HCT116 (cell line): ENCODE data around the gene EXD2. TPM values are rescaled to one million over a fixed set of nuclear protein-coding genes. Genes with fewer than 3 reads are reported as not detected.

Experiments used
- ATAC-seq: fragments of 200-7000 bp; cut with Tn5 transposase; 2 replicates; pipeline ENCODE4 v1.9.1; 2020; ENCODE audit warnings: mild to moderate bottlenecking, moderate library complexity
- Bru-seq: library from RNA; stranded (reverse); fragments of 400-500 nt; gene quantifications from one replicate; lab custom pipeline; 2021; lab: Mats Ljungman, UMichigan
- BruChase-seq, 2 experiments: library from RNA; stranded (reverse); fragments of 400-500 nt; gene quantifications; one replicate each; lab custom pipeline; 2021; lab: Mats Ljungman, UMichigan
- BruUV-seq: library from RNA; stranded (reverse); fragments of 400-500 nt; replicated peaks from 2 replicates; lab custom pipeline; 2021; lab: Mats Ljungman, UMichigan
- CTCF ChIA-PET: fragments of 300-600 bp; sonication (Branson Sonifier 250); formaldehyde crosslinking; loops from one replicate; lab custom pipeline; 2021; ENCODE audit warnings: antibody characterized with exemption; lab: Charles Lee
- POLR2A ChIA-PET: fragments of 300-600, 350-600 bp; sonication (Branson Sonifier 250); formaldehyde crosslinking; loops from one replicate; lab custom pipeline; 2021; ENCODE audit warnings: antibody characterized with exemption; lab: Charles Lee
- RAD21 ChIA-PET, 2 experiments: fragments of 300-600 bp; sonication (Branson Sonifier 250); formaldehyde crosslinking; loops; one replicate each; lab custom pipeline; 2023; ENCODE audit warnings: low total read pairs in 2 of 2; ENCODE audit not compliant: uncharacterized antibody in 2 of 2, unreplicated experiment in 2 of 2, low non-redundant PET in 1 of 2; lab: Charles Lee
- DNase-seq: peaks from one replicate; pipeline ENCODE4 v3.0.0-alpha.2; 2010; ENCODE audit warnings: low read depth, low spot score
- H2AFZ ChIP-seq: fragments of 200-600 bp; shearing (Covaris generic), sonication (generic); 2 replicates; pipeline ENCODE4 v1.6.1; 2017; ENCODE audit warnings: low read depth, mixed run types, mixed read lengths, antibody characterized with exemption, low read length; ENCODE audit not compliant: poor library complexity, severe bottlenecking
- H3K27ac ChIP-seq: 2 replicates; pipeline ENCODE4 v1.5.1; 2012; ENCODE audit warnings: low read depth, low read length
- H3K27me3 ChIP-seq: fragments of 200-600 bp; sonication (generic); 2 replicates; pipeline ENCODE4 v1.6.1; 2016; ENCODE audit warnings: mixed run types, low read length, mixed read lengths; ENCODE audit not compliant: insufficient read depth
- H3K36me3 ChIP-seq, 2 experiments: fragments of 200-500 bp in 1 of 2; fragments of 200-600 bp in 1 of 2; sonication (Bioruptor generic) in 1 of 2; sonication (generic) in 1 of 2; 2 replicates each; pipeline versions ENCODE4 v1.5.1 to v1.6.1; 2014 to 2016; ENCODE audit warnings: low read length in 2 of 2, inconsistent platforms in 1 of 2, mixed read lengths in 1 of 2, mixed run types in 1 of 2; ENCODE audit not compliant: insufficient read depth in 2 of 2, control insufficient read depth in 1 of 2
- H3K4me1 ChIP-seq, 2 experiments: fragments of 200-600 bp in 1 of 2; sonication (generic) in 1 of 2; 2 replicates each; pipeline versions ENCODE4 v1.5.1 to v1.6.1; 2012 to 2017; ENCODE audit warnings: low read length in 2 of 2, inconsistent platforms in 1 of 2, mild to moderate bottlenecking in 1 of 2, mixed read lengths in 1 of 2, mixed run types in 1 of 2, moderate library complexity in 1 of 2; ENCODE audit not compliant: insufficient read depth in 2 of 2, control insufficient read depth in 1 of 2
- H3K4me2 ChIP-seq: fragments of 200-600 bp; sonication (generic); 2 replicates; pipeline ENCODE4 v1.6.1; 2017; ENCODE audit warnings: mixed run types, low read length, mixed read lengths
- H3K4me3 ChIP-seq, 2 experiments: fragments of 200-600 bp in 1 of 2; sonication (generic) in 1 of 2; replicated peaks in 1 of 2; 2 replicates each; pipeline ENCODE4 v1.5.1; 2011 to 2016; ENCODE audit warnings: low read length in 2 of 2, control low read depth in 1 of 2, low read depth in 1 of 2, mild to moderate bottlenecking in 1 of 2, mixed read lengths in 1 of 2, mixed run types in 1 of 2
- H3K79me2 ChIP-seq: fragments of 200-600 bp; sonication (generic); 2 replicates; pipeline ENCODE4 v1.6.1; 2017; ENCODE audit warnings: mild to moderate bottlenecking, mixed run types, low read length, moderate library complexity, mixed read lengths; ENCODE audit not compliant: insufficient read depth
- H3K9ac ChIP-seq: fragments of 200-600 bp; sonication (generic); 2 replicates; pipeline ENCODE4 v1.6.1; 2016; ENCODE audit warnings: low read length, mixed read lengths
- H3K9me2 ChIP-seq: fragments of 200-600 bp; sonication (generic), shearing (Covaris generic); 2 replicates; pipeline ENCODE4 v1.6.1; 2017; ENCODE audit warnings: mixed run types, mild to moderate bottlenecking, moderate library complexity; ENCODE audit not compliant: insufficient read depth
- H3K9me3 ChIP-seq, 2 experiments: fragments of 200-500 bp in 1 of 2; fragments of 200-600 bp in 1 of 2; sonication (Bioruptor generic) in 1 of 2; sonication (generic) in 1 of 2; 2 replicates each; pipeline ENCODE4 v1.6.1; 2014 to 2017; ENCODE audit warnings: low read length in 2 of 2, mixed read lengths in 2 of 2, inconsistent platforms in 1 of 2, low read depth in 1 of 2, mild to moderate bottlenecking in 1 of 2, mixed run types in 1 of 2, moderate library complexity in 1 of 2; ENCODE audit not compliant: control insufficient read depth in 1 of 2, insufficient read depth in 1 of 2
- H4K20me1 ChIP-seq: fragments of 200-600 bp; sonication (generic), shearing (Covaris generic); 2 replicates; pipeline ENCODE4 v1.6.1; 2017; ENCODE audit warnings: mixed run types, mild to moderate bottlenecking, moderate library complexity; ENCODE audit not compliant: insufficient read depth
- ATF3 ChIP-seq: IDR thresholded peaks from 2 replicates; pipeline ENCODE4 v1.6.1; 2012
- CBX3 ChIP-seq: IDR thresholded peaks from 2 replicates; pipeline ENCODE4 v1.6.1; 2012; ENCODE audit warnings: low read depth
- CEBPB ChIP-seq: IDR thresholded peaks from 2 replicates; pipeline ENCODE4 v1.6.1; 2012; ENCODE audit warnings: low read depth
- CTCF ChIP-seq, 3 experiments: fragments of 200-600 bp in 1 of 3; sonication (generic) in 1 of 3; IDR thresholded peaks in 2 of 3; conservative IDR thresholded peaks in 1 of 3; 2 replicates each; pipeline ENCODE4 v1.5.1; 2012 to 2017; ENCODE audit warnings: low read depth in 2 of 3, low read length in 2 of 3, antibody characterized with exemption in 1 of 3, borderline replicate concordance in 1 of 3, control low read depth in 1 of 3, mild to moderate bottlenecking in 1 of 3, mixed read lengths in 1 of 3, mixed run types in 1 of 3, moderate library complexity in 1 of 3; ENCODE audit not compliant: insufficient read depth in 1 of 3
- EGR1 ChIP-seq: IDR thresholded peaks from 2 replicates; pipeline ENCODE4 v1.6.1; 2012; ENCODE audit warnings: low read depth
- ELF1 ChIP-seq: IDR thresholded peaks from 2 replicates; pipeline ENCODE4 v1.6.1; 2012; ENCODE audit warnings: low read depth, borderline replicate concordance
- EZH2 ChIP-seq: fragments of 200-600 bp; sonication (generic); IDR thresholded peaks from 2 replicates; pipeline ENCODE4 v1.6.1; 2017; ENCODE audit warnings: antibody characterized with exemption, mixed run types
- EZH2phosphoT487 ChIP-seq: fragments of 200-600 bp; IDR thresholded peaks from 2 replicates; pipeline ENCODE4 v1.6.1; 2018; ENCODE audit warnings: antibody characterized with exemption, borderline replicate concordance
- JUND ChIP-seq: IDR thresholded peaks from 2 replicates; pipeline ENCODE4 v1.6.1; 2012
- MAX ChIP-seq: IDR thresholded peaks from 2 replicates; pipeline ENCODE4 v1.6.1; 2012
- POLR2AphosphoS5 ChIP-seq: IDR thresholded peaks from 2 replicates; pipeline ENCODE4 v1.6.1; 2011; ENCODE audit warnings: mild to moderate bottlenecking, low read depth, low read length, moderate library complexity
- SIN3A ChIP-seq: IDR thresholded peaks from 2 replicates; pipeline ENCODE4 v1.6.1; 2012; ENCODE audit warnings: low read depth
- SP1 ChIP-seq: IDR thresholded peaks from 2 replicates; pipeline ENCODE4 v1.6.1; 2012; ENCODE audit warnings: low read depth
- SRF ChIP-seq: IDR thresholded peaks from 2 replicates; pipeline ENCODE4 v1.6.1; 2012; ENCODE audit warnings: low read depth
- YY1 ChIP-seq: IDR thresholded peaks from 2 replicates; pipeline ENCODE4 v1.6.1; 2011; ENCODE audit warnings: low read length, low read depth, moderate library complexity, mild to moderate bottlenecking; ENCODE audit not compliant: insufficient replicate concordance; ENCODE audit errors: extremely low read depth
- ZBTB33 ChIP-seq: IDR thresholded peaks from 2 replicates; pipeline ENCODE4 v1.6.1; 2011; ENCODE audit warnings: mild to moderate bottlenecking, low read length, moderate library complexity; ENCODE audit not compliant: insufficient replicate concordance; ENCODE audit errors: extremely low read depth
- ZFX ChIP-seq: fragments of 450-650 bp; IDR thresholded peaks from 2 replicates; pipeline ENCODE4 v1.6.1; 2017
- ZNF274 ChIP-seq: fragments of 200-500 bp; sonication (Bioruptor generic); IDR thresholded peaks from 2 replicates; pipeline ENCODE4 v1.6.1; 2014; ENCODE audit warnings: mild to moderate bottlenecking, low read depth, low read length, inconsistent platforms
- intact Hi-C: fragments of 100-400 bp; cut with micrococcal nuclease; formaldehyde crosslinking; loops from 2 replicates; pipeline ENCODE4 v1.10.0; 2022
- long read RNA-seq: library from polyadenylated mRNA; unstranded; transcript quantifications from one replicate; pipeline ENCODE4 v2.0.0, GENCODE V29; 2021; ENCODE audit not compliant: unreplicated experiment
- polyA plus RNA-seq: library from polyadenylated mRNA; unstranded; fragments of >200 nt; gene quantifications from 2 replicates; pipeline ENCODE4 v1.2.1, GENCODE V29; 2012; ENCODE audit warnings: missing spikeins
- total RNA-seq: library from RNA; stranded (reverse); gene quantifications from one replicate; pipeline ENCODE4 v1.2.1, GENCODE V29; 2021; ENCODE audit not compliant: unreplicated experiment

Gene EXD2
- total RNA-seq (20.2 TPM), Bru-seq, nascent RNA (percentile 73 among the genes with signal in this experiment), BruChase-seq, experiment 1, labeled RNA remaining after a 6-hour chase (percentile 79 among the genes with signal in this experiment), BruChase-seq, experiment 2, labeled RNA remaining after a 2-hour chase (percentile 80 among the genes with signal in this experiment)
- 11.6 and 13.2 TPM in 2 replicates for polyA plus RNA-seq
- long read RNA-seq, full-length matches to known transcripts = 10 of 32 reads
- long read RNA-seq, partial matches to known transcripts = 6 of 32 reads
- long read RNA-seq, other reads (novel, unspliced or antisense) = 16 of 32 reads

- no peaks in the 10 kb centered on the region for H3K9me2 ChIP-seq
- H3K4me3 ChIP-seq = peak within 1 kb of the TSS; percentile 66 to 71
- ChIA-PET POLR2A (interaction anchor here (0.7 to 1.4 kb wide), 4 partner anchors 10 to 205 kb away, joined by 3 to 5 read pairs (median 4); no protein-coding TSS in a partner anchor), CTCF (no interaction called here), RAD21 (no interaction called here)
- no peaks in the 10 kb centered on the region for H3K36me3 ChIP-seq
- H3K9me3 ChIP-seq = no peaks in the 10 kb centered on the region
- H3K4me1 ChIP-seq = peaks cover 6 to 16% of the 10 kb centered on the region in 2 experiments; a peak in 3 of 4 replicates
- H3K4me2 ChIP-seq = peak within 1 kb of the TSS; percentile 82
- H3K79me2 ChIP-seq = peaks cover 9% of the 10 kb centered on the region; the same call in 1 of the 2 replicates
- H3K9ac ChIP-seq = peak within 1 kb of the TSS; percentile 80
- peak within 1 kb of the TSS; percentile 77 for H2AFZ ChIP-seq
- peak; percentile 97 for ATAC-seq
- no peaks in the 10 kb centered on the region for H3K27me3 ChIP-seq
- H4K20me1 ChIP-seq = no peaks in the 10 kb centered on the region
- peak; percentile 91 for DNase-seq
- no TSS peak for BruUV-seq
- intact Hi-C loops = loop anchor here (2.0 kb wide), 1 partner anchor 37 kb away; no protein-coding TSS in a partner anchor
- H3K27ac ChIP-seq = peak within 1 kb of the TSS; percentile 81
- TF ChIP-seq POLR2AphosphoS5 = peak; percentile 85
- TF ChIP-seq SP1 = peak; percentile 86
- peak; percentile 95 for TF ChIP-seq ZFX
- TF ChIP-seq EGR1 = peak; percentile 81
- peak; percentile 74 for TF ChIP-seq SRF
- TF ChIP-seq MAX = peak; percentile 86
- no peak for TF ChIP-seq EZH2
- TF ChIP-seq ATF3 = no peak
- no peak for TF ChIP-seq EZH2phosphoT487
- no peak for TF ChIP-seq ELF1
- TF ChIP-seq ZBTB33 = no peak
- no peak for TF ChIP-seq ZNF274
- no peak for TF ChIP-seq CEBPB
- no peak; the same call in 1 of the 2 replicates for TF ChIP-seq SIN3A
- TF ChIP-seq CBX3 = peak; percentile 97; the same call in 1 of the 2 replicates
- peak; percentile 100 for TF ChIP-seq YY1
- no peak for TF ChIP-seq CTCF (IDR thresholded peaks at IDR 0.05 in 2 of 3, conservative IDR thresholded peaks at IDR 0.05 in 1 of 3; ENCODE audit: borderline replicate concordance in 1 of 3, insufficient read depth in 1 of 3, low read depth in 2 of 3, low read length in 2 of 3)
- no peak for TF ChIP-seq JUND
These were observed at the start of gene EXD2 for GRCh38 chr14:69191340-69192111. Gene EXD2 (plus strand): TSS chr14:69191498. CDS start chr14:69209471, 17,973 bp downstream.
